ELF-1 (cell line): Measurements from ENCODE around the gene AHRR.

Source experiments
- DNase-seq: peaks from one replicate; pipeline ENCODE4 v3.0.0-alpha.2; 2016; ENCODE audit warnings: low read depth, low spot score

The AHRR gene

DNA sequence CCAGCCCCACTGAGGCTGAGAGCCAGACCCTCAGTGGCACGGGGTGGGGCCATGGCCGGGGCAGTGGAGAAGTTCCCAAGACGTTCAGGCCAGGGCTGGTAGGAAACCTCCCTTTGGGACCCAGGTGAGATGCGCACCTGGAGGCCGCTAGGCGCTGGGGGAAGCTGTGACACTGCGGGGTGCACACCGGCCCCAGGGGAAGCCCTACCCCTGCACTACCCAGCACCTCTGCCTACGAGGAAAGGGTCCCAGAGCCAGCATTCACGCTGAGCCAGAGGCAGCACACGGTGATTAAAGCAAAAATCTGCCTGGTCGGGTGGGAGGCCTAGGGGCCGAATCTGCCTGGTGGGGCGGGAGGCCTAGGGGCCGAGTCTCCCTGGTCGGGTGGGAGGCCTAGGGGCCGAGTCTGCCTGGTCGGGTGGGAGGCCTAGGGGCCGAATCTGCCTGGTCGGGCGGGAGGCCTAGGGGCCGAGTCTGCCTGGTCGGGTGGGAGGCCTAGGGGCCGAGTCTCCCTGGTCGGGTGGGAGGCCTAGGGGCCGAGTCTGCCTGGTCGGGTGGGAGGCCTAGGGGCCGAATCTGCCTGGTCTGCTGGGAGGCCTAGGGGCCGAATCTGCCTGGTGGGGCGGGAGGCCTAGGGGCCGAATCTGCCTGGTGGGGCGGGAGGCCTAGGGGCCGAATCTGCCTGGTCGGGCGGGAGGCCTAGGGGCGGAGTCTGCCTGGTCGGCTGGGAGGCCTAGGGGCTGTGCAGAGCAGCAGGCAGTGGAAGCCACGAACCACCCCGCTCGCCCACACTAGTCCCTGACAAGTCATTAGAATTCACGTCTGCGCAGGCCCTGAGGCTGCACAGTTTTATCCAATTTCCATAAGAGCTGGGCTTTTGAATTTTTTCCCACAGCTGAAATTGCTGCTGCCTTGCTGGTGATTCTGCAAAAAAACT is 93.7 kb downstream of the AHRR start:
- DNase-seq = peak; percentile 90

DNA sequence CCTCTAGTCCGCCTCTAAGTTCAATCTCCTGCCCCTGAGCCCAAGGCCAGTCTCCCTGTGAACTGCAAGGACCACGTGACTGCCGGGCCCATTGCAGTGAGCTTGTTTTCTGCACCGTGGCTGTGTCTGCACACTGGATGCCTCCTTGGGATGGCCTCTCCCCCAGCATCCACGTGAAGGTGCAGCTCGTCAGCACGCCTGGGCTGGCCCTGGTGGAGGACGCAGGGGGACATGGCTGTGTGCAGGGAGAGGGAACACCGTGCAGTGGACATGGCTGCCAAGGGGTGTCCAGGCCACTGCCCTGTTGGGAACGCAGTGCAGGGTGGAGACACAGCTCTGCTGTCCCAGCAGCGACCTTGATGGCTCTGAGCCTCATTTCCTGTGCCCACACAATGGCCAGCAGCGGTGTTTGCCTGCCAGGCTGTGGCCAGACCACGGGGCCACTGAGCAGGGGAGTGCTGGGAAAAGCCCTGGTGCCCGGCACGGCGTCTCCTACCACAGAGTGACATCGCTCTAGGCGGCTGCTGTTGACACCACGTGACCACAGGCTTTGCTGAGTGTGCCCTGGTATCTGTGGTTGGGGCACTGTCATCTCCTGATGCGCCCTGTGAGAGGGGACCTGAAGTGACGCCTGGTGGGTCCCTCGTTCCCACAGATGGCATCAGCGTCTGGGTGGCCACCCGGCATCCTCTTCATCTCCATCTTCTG is 94.6 kb downstream of the AHRR start:
- DNase-seq = no peak

DNA sequence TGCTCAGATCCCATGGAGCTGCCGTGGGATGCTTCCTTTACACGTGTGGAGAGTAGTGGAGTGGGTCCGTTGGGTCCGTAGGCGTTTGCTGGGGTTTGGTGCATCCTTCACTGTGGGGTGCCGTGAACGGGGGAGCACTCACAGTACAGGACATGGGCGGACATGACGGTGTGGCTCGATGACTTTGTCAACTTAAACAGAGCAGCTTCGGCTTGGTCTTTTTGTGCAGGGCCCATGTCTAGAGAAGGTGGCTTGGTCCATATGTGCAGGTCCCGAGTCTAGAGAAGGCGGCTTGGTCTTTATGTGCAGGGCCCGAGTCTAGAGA is 95.1 kb downstream of the AHRR start:
- no peak for DNase-seq

DNA sequence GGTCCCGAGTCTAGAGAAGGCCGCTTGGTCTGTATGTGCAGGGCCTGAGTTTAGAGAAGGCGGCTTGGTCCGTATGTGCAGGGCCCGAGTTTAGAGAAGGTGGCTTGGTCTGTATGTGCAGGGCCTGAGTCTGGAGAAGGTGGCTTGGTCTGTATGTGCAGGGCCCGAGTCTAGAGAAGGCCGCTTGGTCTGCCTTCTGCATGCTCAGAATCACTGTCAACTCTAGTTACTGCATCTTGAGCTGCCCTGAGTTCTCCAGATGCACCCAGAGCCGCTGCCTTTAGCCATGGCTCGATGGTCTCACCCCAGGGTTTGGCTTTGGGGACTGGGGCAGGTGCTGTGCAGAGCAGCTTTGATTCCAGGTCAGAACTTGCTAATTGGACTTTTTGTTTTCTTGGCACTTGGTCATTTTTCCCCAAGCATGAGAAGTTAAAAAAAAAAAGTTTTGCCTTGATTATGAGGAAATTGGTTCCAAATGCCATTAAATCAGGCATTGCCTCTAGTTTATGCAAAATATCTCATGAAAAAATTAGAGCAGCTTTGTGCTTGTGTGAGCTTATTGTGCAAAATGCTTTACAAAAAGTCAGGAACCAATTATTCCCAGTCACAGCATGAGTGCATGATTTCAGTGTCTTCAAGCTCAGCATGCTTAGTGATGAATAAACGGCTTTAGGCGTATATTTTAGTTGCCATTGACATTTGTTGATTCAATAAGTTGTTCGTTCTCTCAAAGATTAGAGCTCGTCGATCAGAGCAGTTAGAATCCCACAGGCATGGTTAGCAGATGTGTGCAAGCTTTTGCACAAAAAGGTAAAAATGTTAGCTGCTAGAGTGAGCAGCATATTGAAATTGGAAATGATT is 96.0 kb downstream of the AHRR start:
- no peak for DNase-seq

DNA sequence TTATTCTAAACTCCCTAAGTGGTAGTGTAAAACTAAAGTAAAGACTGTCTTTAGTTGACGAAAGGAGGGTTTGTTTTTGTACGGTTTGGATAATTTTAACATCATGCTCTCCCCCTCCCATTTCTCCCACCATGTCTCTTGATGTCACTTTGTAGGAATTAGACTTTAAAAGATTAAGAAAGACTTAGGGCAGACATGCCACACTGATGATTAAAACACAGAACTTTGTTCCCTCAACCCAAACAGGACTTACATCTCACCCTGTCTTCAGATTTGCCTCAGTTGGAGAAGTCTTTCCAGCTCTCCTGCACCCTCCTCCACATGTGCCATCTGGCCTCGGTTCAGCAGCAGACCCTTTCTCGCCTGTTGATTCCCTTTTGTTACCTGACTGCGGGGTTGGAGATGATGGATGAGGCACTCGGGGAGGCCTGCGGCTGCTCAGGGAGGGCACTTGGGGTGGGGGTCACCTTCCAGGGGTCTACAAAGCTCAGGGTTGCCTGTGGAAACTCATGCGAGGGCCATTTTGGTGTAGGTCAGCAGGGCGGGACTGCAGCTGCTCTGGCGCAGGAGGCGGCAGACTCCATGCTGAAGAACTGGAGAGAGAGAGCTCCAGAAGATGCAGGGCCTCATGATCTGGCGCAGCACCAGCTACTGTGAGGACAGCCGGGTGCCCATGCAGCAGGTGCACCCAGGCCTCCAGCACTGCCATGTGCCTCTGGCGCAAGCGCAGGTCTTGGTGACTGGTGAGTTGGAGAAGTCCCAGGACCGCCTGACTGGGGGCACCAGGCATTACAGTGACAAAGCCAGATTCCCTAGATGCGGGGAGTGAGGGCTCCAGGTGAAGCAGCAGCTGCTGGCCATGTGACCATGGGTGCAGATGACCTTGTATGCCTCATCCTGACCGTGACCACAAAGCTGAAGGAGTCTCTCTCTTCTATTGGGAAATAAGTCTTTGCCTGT is 96.9 kb downstream of the AHRR start:
- no peak for DNase-seq

DNA sequence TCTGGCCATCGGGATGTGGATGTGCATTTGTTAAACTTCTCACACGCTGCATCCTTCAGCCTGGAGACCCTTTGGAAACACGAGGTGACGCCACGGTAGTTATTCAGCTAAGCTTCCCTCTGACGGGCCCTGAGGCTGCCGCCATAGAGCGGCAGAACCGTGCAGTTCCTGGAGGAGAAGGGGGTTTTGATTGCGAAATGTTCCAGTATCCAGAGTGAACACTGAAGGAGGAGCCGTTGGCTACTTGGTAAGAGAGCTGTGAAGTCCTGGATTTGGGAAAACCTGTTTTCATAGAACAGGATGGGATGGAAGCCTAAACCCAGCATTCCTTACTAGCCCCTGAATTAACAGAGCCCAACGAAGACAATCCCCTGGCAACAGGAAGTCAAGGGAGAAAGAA is 98.5 kb downstream of the AHRR start:
- DNase-seq = no peak

DNA sequence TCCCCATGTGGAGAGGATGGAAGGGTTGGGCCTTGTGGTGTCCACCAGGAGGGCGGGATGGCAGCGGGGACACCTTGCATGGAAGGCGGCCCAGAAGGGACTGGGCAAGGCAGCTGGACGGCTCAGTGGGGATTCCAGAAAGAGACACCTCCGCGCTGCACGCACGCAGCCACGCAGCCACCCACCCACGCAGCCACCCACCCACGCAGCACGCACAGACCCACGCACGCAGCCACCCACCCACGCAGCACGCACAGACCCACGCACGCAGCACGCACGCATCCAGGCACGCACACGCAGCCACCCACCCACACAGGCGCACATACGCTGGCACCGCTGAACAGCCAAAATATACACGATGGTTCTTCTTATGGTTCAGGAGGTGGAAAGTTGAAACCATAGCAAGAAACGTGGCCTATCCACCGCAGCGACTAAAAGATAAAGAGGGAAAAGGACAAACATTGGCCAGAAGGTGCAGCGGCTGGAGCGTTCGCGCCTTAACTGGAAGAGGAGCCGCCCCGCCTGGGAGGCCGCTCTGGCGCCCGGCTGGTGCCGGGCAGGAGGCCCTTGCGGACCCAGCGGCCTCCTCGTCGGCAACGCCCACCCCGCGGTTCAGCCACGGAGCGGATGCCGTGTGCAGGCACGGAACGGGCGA is 99.2 kb downstream of the AHRR start:
- no peak for DNase-seq

DNA sequence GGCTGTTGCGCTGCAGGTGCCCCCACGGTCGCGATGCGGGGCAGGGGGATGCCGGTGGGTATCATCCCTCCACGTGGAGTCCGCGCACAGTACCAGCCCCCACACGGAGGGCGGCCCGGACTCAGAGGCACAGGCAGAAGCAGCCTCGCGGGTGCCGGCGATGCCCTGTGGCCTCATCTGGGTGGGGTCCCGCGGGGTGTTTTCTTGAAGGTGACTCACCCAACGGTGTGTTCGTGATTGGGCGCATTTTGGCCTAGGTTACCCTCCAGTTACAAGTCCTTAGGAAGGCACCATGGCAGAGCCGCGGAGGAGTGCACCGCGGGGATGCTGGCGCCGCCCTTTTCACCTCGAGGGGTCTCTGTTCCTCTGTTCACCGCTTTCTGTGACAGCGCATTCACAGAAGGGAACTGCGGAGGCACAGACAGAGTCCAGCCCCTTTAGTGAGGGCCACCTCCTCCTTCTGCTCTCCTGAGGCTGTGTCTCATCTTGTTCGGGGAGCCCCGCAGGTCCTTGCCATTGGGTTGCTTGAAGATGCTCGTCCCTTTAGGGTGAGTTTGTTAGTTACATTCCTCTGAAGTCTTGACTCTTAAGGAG is 99.9 kb downstream of the AHRR start:
- no peak for DNase-seq

DNA sequence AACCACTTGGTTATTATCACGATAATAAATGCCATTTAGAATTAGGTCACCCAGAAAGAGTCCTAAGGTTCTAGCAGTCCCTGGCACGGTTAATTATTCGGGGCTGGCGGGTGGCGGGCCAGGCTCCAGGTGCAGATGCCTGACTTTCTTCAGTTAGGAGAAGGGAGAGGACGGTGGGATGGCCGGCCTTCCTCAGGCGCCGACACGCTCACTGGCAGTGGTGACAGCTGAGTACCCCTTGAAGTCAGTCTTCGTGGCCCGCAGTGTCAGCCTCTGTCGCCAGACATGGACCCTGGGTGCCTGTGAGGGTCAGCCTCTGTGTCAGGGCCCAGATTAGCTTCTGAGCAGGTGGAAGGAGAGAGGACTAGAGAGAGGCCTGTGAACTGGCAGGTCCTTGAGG is 100.4 kb downstream of the AHRR start:
- DNase-seq = no peak

DNA sequence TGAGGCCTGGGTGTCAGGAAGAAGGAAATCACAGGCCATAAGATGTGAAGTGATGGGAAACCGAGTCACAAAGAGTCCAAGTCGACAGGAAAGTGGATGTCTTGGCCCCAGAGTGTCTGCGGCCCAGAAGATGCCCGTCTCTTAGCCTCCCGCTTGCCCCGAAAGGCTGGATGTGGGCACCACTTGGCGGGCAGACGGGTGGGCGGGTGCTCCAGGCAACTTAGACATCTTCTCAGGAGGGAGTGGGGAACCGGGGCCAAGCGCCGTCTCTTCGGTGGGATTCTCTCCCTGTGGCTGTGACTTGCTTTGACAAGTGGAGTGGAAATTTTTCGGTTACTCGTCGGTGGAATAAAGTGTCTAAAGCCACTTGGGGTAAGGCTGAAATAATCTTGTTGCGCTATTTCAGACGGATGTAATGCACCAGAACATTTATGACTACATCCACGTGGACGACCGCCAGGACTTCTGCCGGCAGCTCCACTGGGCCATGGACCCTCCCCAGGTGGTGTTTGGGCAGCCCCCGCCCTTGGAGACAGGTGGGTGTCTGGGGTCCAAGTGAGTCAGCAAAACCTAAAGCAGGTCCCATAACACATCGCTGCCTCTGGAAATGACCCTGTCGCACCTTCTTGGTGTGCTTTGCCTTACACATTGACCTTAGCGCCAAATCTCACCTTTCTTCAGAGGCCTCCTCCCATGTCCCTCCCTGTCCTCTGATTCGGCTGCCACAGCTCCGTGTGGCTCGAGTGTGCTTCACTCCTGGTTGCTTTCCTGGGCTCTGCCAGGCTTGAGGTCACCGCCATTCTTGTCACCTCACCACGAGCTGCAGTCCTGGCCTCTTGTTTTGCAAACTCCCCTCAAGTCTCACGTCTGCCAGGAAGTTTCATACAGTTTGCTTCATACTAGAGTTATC is 101.1 kb downstream of the AHRR start:
- no peak for DNase-seq

DNA sequence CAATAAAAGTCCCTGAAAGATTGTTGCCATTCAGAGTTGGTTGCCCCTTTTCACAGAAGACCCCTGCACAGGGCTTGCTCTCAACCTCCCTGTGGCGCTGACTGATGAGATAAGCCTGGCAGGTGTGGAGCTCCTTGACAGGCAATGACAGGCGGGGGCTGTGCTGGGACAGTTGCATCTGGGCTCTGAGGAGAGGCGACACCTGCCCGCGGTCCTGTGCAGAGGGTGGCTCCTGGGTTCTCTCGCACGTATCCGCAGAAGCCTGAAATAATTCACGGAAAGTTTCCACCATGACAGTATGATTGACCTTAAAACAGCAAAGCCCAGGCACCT is 101.7 kb downstream of the AHRR start:
- no peak for DNase-seq

DNA sequence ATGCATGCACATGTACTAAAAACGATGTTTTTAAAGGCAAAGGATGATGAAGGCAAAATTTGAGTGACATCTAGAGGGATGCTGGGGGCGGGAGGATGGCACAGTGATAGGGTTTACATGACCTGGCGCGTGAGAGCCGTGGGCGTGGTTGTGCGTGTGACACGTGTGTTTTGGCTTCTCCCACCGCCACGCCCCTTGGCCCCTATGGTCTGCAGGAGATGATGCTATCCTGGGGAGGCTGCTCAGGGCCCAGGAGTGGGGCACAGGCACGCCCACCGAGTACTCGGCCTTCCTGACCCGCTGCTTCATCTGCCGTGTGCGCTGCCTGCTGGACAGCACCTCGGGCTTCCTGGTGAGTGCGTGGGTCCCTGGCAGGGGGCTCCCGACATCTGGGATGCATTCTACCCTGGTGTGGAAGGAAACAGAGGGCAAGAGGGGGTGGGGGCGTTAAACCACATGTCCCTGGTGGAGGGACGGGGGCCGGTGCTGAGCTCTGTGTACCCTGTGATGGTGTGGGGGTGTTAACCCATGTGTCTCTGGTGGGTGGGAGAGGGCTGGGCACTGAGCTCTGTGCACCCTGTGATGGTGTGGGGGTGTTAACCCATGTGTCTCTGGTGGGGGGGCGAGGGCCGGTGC is 102.2 kb downstream of the AHRR start:
- no peak for DNase-seq

DNA sequence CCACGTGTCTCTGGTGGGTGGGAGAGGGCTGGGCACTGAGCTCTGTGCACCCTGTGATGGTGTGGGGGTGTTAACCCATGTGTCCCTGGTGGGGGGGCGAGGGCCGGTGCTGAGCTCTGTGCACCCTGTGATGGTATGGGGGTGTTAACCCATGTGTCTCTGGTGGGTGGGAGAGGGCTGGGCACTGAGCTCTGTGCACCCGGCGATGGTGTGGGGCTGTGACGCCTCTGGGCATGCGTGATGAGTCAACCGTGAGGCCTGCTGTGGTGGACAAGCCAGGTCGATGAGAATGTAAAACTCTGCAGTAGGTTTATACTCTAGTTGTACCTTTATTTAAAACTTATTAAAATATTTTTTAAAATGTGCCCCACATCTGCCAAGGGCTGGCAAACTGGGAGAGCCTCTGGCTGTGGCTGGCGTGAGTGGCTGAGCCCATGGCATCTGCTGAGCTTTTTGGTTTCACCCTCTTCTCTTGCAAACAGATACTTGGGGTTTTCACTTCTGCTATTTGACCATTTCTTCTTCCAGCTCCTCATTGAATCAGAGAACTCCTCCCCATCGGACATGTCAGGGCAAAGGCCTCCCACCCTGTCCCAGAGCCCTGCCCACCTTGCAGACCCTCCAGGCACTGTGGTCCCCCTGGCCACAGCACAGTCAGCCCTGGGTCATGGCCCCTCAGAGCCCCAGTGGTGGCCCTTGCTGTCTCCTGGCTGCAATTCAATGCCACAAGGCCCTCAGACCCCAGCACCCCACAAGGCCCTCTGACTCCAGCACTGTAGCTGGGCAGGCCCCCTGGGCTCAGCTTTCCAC is 103.0 kb downstream of the AHRR start:
- no peak for DNase-seq

DNA sequence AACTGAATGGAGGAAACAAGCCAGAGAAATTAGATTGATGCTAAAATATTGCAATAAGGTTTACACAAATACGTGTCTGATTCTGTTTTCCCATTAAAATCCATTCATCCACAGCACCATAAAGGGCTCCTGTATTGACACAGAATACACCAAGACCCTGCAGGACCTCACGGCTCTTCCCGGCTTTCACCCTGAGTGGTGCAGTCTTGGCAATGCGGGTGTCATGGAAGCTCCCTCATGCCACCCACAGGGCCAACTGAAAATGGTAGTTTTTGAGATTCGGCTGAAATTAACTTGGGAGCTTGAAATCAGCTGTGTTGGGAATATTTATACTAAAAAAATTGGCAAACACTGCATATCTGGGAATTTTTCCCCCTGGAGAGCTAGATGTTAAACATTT is 104.2 kb downstream of the AHRR start:
- DNase-seq = no peak

DNA sequence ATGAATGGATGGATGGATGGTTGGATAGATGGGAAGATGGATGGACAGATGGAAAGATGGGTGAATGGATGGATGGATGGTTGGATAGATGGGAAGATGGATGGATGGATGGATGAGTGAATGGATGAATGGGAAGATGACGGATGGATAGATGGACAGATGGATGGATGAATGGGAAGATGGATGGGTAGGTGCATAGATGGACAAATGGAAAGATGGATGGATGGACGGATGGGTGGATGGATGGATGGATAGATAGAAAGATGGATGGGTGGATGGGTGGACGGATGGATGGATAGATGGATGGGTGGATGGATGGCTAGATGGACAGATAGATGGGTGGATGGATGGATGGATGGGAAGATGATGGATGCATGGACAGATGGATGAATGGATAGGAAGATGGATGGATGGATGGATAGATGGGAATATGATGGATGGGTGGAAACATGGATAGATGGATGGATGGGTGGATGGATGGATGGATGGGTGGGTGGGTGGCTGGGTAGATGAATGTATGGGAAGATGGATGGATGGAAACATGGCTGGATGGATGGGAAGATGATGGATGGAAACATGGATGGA is 105.0 kb downstream of the AHRR start:
- no peak for DNase-seq

DNA sequence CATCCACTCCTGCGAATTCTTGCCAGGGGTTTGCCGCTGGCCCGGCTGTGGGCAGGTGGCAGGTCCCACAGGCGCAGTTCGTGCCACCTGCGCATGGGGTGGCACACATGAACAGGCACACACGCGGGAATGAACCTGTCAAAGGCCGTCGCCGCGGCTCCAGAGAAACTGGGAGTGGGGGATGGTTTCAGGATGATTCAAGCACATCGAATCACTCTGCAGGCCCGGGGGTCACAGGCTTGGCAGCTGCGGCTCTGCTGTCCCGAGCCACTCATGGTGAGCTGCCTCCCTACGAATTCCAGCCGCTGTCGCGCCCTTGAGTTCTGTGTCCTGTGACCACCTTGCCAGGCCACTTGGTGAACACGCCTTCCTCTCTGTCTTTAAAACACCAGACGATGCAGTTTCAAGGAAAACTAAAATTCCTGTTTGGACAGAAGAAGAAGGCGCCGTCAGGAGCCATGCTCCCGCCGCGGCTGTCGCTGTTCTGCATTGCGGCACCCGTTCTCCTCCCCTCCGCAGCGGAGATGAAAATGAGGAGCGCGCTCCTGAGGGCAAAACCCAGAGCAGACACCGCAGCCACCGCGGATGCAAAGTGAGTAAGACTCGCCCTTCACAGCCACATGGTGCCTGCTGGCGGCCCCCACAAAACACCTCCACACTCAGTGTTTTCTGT is 106.0 kb downstream of the AHRR start:
- DNase-seq = no peak

DNA sequence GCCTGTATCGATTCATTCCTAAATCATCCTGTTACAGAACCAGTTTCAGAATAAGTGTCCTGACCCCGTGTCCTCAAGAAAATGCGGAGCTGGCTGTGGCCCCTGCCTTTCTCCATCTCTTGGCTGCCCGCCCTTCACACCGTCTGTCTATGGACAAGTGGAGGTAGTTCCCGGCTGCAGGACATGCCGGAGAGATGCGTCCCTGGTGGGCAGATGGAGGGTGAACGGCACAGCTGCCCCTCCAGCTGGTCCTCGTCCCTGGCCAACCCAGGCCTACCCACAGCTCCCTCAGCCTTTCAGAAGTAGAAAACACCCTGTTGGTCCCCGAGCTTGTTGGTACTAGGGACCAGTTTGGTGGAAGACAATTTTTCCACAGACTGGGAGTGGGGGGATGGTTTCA is 106.7 kb downstream of the AHRR start:
- DNase-seq = no peak
